Testis (tissue), 2 donors: ENCODE data around the gene DCHS1.

ENCODE experiments used
- CTCF ChIP-seq, 3 experiments: fragments of 450-650 bp in 2 of 3; fragments of 200-600 bp in 1 of 3; sonication (generic) in 1 of 3; IDR thresholded peaks; one replicate each; pipeline ENCODE4 v1.5.1; 2016 to 2019; ENCODE audit warnings: antibody characterized with exemption in 3 of 3, mild to moderate bottlenecking in 2 of 3, moderate library complexity in 1 of 3
- POLR2A ChIP-seq: fragments of 450-650 bp; IDR thresholded peaks from one replicate; pipeline ENCODE4 v1.6.1; 2017; ENCODE audit warnings: antibody characterized with exemption, mild to moderate bottlenecking, moderate library complexity

GRCh38 chr11:6631361-6631890, 24.2 kb downstream of the DCHS1 start:
- TF ChIP-seq CTCF (IDR thresholded peaks at IDR 0.05) = no peak
- no peak for TF ChIP-seq POLR2A
